AG04450 (cell line): Measurements from ENCODE around the gene DBNDD2. TPM values are rescaled to one million over a fixed set of nuclear protein-coding genes. Genes with fewer than 3 reads are reported as not detected.

Experiments used
- CTCF ChIA-PET: fragments of 300-600, 350-600 bp; formaldehyde crosslinking; extraction: SDS; loops from one replicate; lab custom pipeline; 2022; ENCODE audit warnings: antibody characterized with exemption, inconsistent platforms; lab: Charles Lee
- POLR2A ChIA-PET: fragments of 350-600 bp; formaldehyde crosslinking; extraction: SDS; loops from one replicate; lab custom pipeline; 2021; ENCODE audit warnings: antibody characterized with exemption, inconsistent platforms; lab: Yijun Ruan, JAX
- DNase-seq: peaks from one replicate; pipeline ENCODE4 v3.0.0-alpha.2; 2011; ENCODE audit warnings: low read depth, low spot score
- H3K27ac ChIP-seq: one replicate; pipeline ENCODE4 v1.5.1; 2012; ENCODE audit warnings: low read depth, low read length, control low read depth
- H3K27me3 ChIP-seq: one replicate; pipeline ENCODE4 v1.6.0; 2012; ENCODE audit warnings: low read length; ENCODE audit not compliant: control insufficient read depth, insufficient read depth
- H3K4me3 ChIP-seq: 2 replicates; pipeline ENCODE4 v1.5.1; 2011; ENCODE audit warnings: mild to moderate bottlenecking, low read depth, low read length, control low read depth
- H3K9me3 ChIP-seq: 2 replicates; pipeline ENCODE4 v1.5.1; 2012; ENCODE audit warnings: low read length; ENCODE audit not compliant: control insufficient read depth, insufficient read depth
- polyA plus RNA-seq: library from polyadenylated mRNA; depleted of rRNA; stranded (reverse); fragments of >200 nt; gene quantifications from 2 replicates; pipeline ENCODE4 v1.2.3, GENCODE V29; 2011
- TF ChIP-seq, protein P1 (sequence below): IDR thresholded peaks from 2 replicates; pipeline ENCODE4 v1.5.1; 2011; ENCODE audit warnings: low read depth, low read length, control low read depth, inconsistent platforms

Gene DBNDD2
- polyA plus RNA-seq, 1 experiment: 13.8 TPM

DNA sequence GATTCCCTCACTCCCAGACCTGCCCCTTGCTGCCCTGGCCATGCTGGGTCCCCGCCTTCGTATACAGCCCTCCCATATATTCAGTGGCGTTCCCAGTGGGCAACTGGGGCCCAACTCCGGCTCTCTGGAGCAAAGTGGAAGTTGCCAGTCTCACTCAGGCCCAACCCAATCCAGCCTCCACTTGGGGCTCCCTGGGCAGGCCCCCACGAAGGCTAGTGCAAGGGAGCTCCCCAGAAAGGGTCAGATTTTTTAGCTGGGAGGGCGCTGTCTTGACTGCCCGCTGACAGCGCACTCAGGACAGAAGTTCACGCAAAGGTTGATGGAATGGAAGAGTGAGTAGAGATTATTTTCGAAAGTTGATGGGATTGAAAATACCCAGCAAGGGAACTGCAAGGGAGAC lies 35.8 kb upstream of the DBNDD2 start:
- Histone ChIP-seq H3K27ac (no peak overlapping the region), H3K9me3 (no peaks in the 10 kb centered on the region), H3K27me3 (no peaks in the 10 kb centered on the region), H3K4me3 (no peak overlapping the region)
- TF ChIP-seq, protein P1, sequence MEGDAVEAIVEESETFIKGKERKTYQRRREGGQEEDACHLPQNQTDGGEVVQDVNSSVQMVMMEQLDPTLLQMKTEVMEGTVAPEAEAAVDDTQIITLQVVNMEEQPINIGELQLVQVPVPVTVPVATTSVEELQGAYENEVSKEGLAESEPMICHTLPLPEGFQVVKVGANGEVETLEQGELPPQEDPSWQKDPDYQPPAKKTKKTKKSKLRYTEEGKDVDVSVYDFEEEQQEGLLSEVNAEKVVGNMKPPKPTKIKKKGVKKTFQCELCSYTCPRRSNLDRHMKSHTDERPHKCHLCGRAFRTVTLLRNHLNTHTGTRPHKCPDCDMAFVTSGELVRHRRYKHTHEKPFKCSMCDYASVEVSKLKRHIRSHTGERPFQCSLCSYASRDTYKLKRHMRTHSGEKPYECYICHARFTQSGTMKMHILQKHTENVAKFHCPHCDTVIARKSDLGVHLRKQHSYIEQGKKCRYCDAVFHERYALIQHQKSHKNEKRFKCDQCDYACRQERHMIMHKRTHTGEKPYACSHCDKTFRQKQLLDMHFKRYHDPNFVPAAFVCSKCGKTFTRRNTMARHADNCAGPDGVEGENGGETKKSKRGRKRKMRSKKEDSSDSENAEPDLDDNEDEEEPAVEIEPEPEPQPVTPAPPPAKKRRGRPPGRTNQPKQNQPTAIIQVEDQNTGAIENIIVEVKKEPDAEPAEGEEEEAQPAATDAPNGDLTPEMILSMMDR: no peak
- CTCF ChIA-PET: interaction anchor here (1.0 to 9.9 kb wide), 10 partner anchors 8 to 398 kb away, joined by 4 to 194 read pairs (median 30); partner anchors contain the start of genes PIGT and SYS1
- POLR2A ChIA-PET: interaction anchor here (0.9 kb wide), 1 partner anchor 64 kb away, joined by 3 read pairs; no protein-coding TSS in a partner anchor
- no peak for DNase-seq

DNA sequence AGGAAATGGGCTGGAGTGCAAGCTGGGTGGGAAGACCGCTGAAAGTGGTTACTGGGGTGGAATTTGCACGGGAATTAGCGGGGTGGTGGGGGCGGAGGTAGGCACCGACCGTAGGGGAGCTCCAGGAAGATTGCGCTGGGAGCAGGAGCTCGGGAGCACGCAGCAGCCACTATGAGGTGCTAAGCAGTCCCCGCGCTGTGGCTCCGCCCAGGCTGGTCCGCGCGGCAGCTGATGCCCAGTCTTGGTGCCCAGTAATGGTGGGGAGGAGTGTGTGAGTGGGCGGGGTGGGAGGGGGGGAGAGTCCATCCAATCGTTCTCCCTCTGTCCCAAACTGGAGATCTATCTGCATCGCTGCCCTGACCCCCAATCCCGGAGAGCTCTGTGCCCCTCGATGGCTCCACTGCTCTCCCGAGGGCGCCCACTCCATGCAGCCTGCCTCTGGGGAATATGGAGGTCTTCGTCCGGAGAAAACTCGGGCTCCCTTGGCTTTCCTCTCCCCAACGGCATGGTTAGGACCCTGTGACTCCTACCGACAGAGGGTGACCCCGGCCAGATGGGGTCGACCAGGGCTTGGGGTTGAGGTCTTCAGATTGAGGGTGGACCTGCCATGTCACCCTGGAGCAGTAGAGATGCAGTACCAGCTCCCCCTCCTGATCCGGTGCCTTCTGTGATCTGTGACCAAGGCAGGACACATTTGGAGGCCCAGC lies 35.3 kb upstream of the DBNDD2 start:
- POLR2A ChIA-PET: interaction anchor here (0.9 to 1.1 kb wide), 2 partner anchors 26 to 64 kb away, joined by 3 to 4 read pairs; no protein-coding TSS in a partner anchor
- Histone ChIP-seq H3K27ac (no peak overlapping the region), H3K9me3 (no peaks in the 10 kb centered on the region), H3K4me3 (no peak overlapping the region; the same call in 1 of the 2 replicates), H3K27me3 (no peaks in the 10 kb centered on the region)
- TF ChIP-seq, protein P1: no peak
- CTCF ChIA-PET: interaction anchor here (0.6 to 9.9 kb wide), 20 partner anchors 9 to 1343 kb away, joined by 3 to 194 read pairs (median 15); partner anchors contain the start of genes PIGT and SYS1
- no peak for DNase-seq

DNA sequence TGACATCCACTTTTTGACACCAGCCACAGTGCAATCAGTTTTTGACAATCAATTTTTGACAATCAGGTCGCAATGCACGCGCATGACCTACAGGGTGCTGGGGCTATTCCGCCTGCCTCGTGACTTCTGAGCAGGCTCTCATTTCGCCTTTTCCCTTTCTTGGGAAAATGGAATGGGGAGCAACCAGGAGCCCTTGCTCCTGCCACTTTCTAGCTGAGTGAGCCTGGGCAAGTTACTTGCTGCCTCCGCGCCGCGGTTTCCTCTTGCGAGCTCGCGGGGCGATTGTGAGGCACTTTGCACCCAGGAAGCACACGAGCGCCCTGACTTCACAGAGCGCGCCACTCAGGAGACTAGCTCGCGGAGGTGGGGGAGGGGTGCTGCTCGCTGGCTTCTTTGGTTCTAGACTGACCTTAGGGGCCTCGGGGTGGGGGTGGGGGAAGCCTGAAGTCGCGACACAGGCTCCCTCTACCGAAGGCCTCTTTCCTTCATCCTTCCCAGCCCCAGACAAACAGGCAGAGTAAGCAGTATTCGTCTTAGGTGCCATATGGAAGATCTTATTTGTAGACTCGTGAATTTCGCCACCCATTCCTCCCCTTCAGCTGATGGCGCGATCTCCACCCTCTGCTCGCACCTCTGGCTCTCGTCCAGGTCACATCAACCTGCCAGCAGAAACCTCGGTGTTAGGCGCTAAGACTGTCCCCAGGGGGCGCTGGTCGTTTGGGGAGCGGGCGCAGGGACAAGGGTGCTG lies 34.6 kb upstream of the DBNDD2 start:
- H3K4me3 ChIP-seq: peak overlapping the region; percentile 52
- H3K27me3 ChIP-seq: no peaks in the 10 kb centered on the region
- CTCF ChIA-PET: interaction anchor here (0.5 to 9.9 kb wide), 42 partner anchors 9 to 1342 kb away, joined by 3 to 194 read pairs (median 6); partner anchors contain the start of genes DBNDD2, PIGT, SDC4 and SYS1
- TF ChIP-seq, protein P1: peak; percentile 88
- POLR2A ChIA-PET: interaction anchor here (0.5 to 1.3 kb wide), 6 partner anchors 10 to 1929 kb away, joined by 3 to 8 read pairs (median 4); partner anchors contain the start of gene SYS1
- no peaks in the 10 kb centered on the region for H3K9me3 ChIP-seq
- H3K27ac ChIP-seq: no peak overlapping the region
- no peak for DNase-seq

DNA sequence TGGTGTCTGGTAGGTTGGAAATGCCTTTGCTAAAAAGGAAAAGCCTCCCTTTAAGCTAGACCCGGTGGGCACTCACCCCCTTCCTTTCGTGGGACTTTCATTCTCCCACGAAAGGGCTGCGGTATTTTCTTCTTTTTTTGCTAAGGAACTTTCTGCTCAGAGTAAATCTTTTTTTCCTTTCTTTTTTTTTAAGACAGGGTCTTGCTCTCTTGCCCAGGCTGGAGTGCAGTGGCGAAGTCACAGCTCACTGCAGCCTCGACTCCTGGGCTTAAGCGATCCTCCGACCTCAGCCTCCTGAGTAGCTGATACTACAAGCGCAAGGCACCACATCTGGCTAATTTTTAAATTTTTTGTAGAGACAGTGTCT lies 34.0 kb upstream of the DBNDD2 start:
- CTCF ChIA-PET: interaction anchor here (0.6 to 9.9 kb wide), 37 partner anchors 8 to 595 kb away, joined by 3 to 194 read pairs (median 6); partner anchors contain the start of genes DBNDD2, PIGT, SDC4 and SYS1
- Histone ChIP-seq H3K27ac (no peak overlapping the region), H3K27me3 (no peaks in the 10 kb centered on the region), H3K9me3 (no peaks in the 10 kb centered on the region), H3K4me3 (peak overlapping the region; percentile 52)
- TF ChIP-seq, protein P1: no peak
- POLR2A ChIA-PET: interaction anchor here (0.6 to 1.3 kb wide), 4 partner anchors 11 to 30 kb away, joined by 3 to 8 read pairs (median 4); partner anchors contain the start of gene SYS1
- no peak for DNase-seq
